ENCODE data around the gene HES7.

- TF ChIP-seq CTCF (IDR thresholded peaks at IDR 0.05) (no peak), MAFK (IDR thresholded peaks at IDR 0.05; ENCODE audit: partially characterized antibody) (no peak), POLR2A (IDR thresholded peaks at IDR 0.05; ENCODE audit: low read length) (no peak), ELK1 (IDR thresholded peaks at IDR 0.05; ENCODE audit: low read depth, low read length) (no peak)
These were observed 36.0 kb downstream of the HES7 start for GRCh38 chr17:8087952-8088230.

Data from A549 (cell line).